Measurements from ENCODE around the gene AMN1. TPM values are rescaled to one million over a fixed set of nuclear protein-coding genes. Genes with fewer than 3 reads are reported as not detected.
"Not testable (repeated sequence)": the region's sequence is repeated elsewhere in the genome, so short reads cannot be mapped to it uniquely, and the experiment has no call there.

The AMN1 gene
- total RNA-seq, 4 donors from 2014 or later = 1.3 to 25.6 (median 16.0) TPM

DNA sequence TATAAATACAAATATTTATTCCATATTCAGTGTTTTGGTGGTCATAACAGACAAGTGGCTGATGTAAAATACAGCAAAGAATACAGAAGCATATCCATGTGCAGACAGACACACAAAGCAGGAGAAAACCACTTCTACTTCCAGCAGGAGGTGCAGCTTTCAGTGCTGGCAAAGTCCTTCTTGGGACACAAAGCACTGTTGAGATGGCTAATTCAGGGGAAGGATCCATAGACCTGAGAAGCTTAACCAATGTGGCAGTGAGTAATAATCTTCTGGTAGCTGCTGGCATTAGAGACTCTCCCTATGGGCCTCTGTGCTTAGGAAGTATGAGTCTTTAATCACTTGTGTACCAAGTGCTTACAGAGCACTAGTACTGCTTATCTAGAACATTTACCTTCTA, 26.8 kb downstream of the AMN1 start:
- Histone ChIP-seq H3K27ac (no peak overlapping the region), H3K36me3 (no peaks in the 10 kb centered on the region), H3K9me3 (no peaks in the 10 kb centered on the region), H3K4me1 (no peaks in the 10 kb centered on the region), H3K27me3 (no peaks in the 10 kb centered on the region), H3K4me3 (no peak overlapping the region)
- no peak for TF ChIP-seq POLR2A (IDR thresholded peaks at IDR 0.05)
- TF ChIP-seq, protein P1, sequence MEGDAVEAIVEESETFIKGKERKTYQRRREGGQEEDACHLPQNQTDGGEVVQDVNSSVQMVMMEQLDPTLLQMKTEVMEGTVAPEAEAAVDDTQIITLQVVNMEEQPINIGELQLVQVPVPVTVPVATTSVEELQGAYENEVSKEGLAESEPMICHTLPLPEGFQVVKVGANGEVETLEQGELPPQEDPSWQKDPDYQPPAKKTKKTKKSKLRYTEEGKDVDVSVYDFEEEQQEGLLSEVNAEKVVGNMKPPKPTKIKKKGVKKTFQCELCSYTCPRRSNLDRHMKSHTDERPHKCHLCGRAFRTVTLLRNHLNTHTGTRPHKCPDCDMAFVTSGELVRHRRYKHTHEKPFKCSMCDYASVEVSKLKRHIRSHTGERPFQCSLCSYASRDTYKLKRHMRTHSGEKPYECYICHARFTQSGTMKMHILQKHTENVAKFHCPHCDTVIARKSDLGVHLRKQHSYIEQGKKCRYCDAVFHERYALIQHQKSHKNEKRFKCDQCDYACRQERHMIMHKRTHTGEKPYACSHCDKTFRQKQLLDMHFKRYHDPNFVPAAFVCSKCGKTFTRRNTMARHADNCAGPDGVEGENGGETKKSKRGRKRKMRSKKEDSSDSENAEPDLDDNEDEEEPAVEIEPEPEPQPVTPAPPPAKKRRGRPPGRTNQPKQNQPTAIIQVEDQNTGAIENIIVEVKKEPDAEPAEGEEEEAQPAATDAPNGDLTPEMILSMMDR (IDR thresholded peaks at IDR 0.05) = peak in 1 of 4 experiments; percentile 13
- intact Hi-C loops (cut with DNase I; ENCODE audit: low total_unique reads) = no loop called here
- DNase-seq = no peak

DNA sequence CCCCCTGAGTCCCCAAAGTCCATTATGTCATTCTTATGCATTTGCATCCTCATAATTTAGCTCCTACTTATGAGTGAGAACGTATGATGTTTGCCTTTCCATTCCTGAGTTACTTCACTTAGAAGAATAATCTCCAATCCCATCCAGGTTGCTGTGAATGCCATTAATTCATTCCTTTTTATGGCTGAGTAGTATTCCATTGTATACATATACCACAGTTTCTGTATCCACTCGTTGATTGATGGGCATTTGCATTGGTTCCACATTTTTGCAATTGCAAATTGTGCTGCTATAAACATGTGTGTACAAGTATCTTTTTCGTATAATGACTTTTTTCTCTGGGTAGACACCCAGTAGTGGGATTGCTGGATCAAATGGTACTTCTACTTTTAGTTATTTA, 38.9 kb downstream of the AMN1 start:
- H3K36me3 ChIP-seq; intact Hi-C loops (cut with DNase I; ENCODE audit: low total_unique reads); H3K27ac ChIP-seq: not testable (repeated sequence)

GRCh38 chr12:31687101-31687527, 41.7 kb downstream of the AMN1 start:
- no peaks in the 10 kb centered on the region for H3K27me3 ChIP-seq
- H3K4me1 ChIP-seq = no peaks in the 10 kb centered on the region
- no peak for TF ChIP-seq POLR2A (IDR thresholded peaks at IDR 0.05)
- TF ChIP-seq, protein P1 (IDR thresholded peaks at IDR 0.05) = no peak
- no peak for DNase-seq
- intact Hi-C loops (cut with DNase I; ENCODE audit: low total_unique reads) = no loop called here
- H3K4me3 ChIP-seq = no peak overlapping the region
- H3K9me3 ChIP-seq = peaks cover 0 to 14% of the 10 kb centered on the region in 2 donors
- no peaks in the 10 kb centered on the region for H3K36me3 ChIP-seq
- H3K27ac ChIP-seq = no peak overlapping the region

More for the DNA sequence above, 38.9 kb downstream of the AMN1 start:
- not testable (repeated sequence) for H3K4me1 ChIP-seq, H3K4me3 ChIP-seq, H3K9me3 ChIP-seq, H3K27me3 ChIP-seq, DNase-seq

GRCh38 chr12:31685801-31686200, 43.0 kb downstream of the AMN1 start:
- DNase-seq = no peak
- no peaks in the 10 kb centered on the region for H3K4me1 ChIP-seq
- no peaks in the 10 kb centered on the region for H3K36me3 ChIP-seq
- no peak overlapping the region for H3K4me3 ChIP-seq
- H3K27ac ChIP-seq = no peak overlapping the region
- TF ChIP-seq, protein P1 (IDR thresholded peaks at IDR 0.05) = no peak
- TF ChIP-seq POLR2A (IDR thresholded peaks at IDR 0.05) = no peak
- intact Hi-C loops (cut with DNase I; ENCODE audit: low total_unique reads) = no loop called here
- H3K27me3 ChIP-seq = no peaks in the 10 kb centered on the region
- peaks cover 0 to 14% of the 10 kb centered on the region in 2 donors for H3K9me3 ChIP-seq

GRCh38 chr12:31682136-31682962, 46.5 kb downstream of the AMN1 start:
- intact Hi-C loops (cut with DNase I; ENCODE audit: low total_unique reads) = no loop called here
- no peak for TF ChIP-seq POLR2A (IDR thresholded peaks at IDR 0.05)
- TF ChIP-seq, protein P1 (IDR thresholded peaks at IDR 0.05) = peak; percentile 26 to 57 (median 49)

More at GRCh38 chr12:31682136-31682962, 46.5 kb downstream of the AMN1 start:
- H3K36me3 ChIP-seq = no peaks in the 10 kb centered on the region
- no peaks in the 10 kb centered on the region for H3K27me3 ChIP-seq
- peaks cover 0 to 14% of the 10 kb centered on the region in 2 donors for H3K9me3 ChIP-seq
- H3K4me1 ChIP-seq = no peaks in the 10 kb centered on the region
- H3K4me3 ChIP-seq = no peak overlapping the region
- no peak overlapping the region for H3K27ac ChIP-seq
- peak in 1 of 2 donors; percentile 38 for DNase-seq
